Coronary artery (tissue), 2 donors: ENCODE measurements around the gene AGBL1.

ENCODE experiments used
- DNase-seq: peaks from one replicate; pipeline ENCODE4 v3.0.0-alpha.2; 2017; ENCODE audit warnings: low spot score
- H3K27ac ChIP-seq, 2 donors: fragments of 200-600 bp; sonication (generic); one replicate each; pipeline ENCODE4 v1.5.1; 2016 to 2019
- H3K4me3 ChIP-seq: fragments of 200-600 bp; sonication (generic); 2 replicates; pipeline ENCODE4 v1.5.1; 2016; ENCODE audit warnings: mild to moderate bottlenecking, moderate library complexity
- CTCF ChIP-seq: fragments of 200-600 bp; sonication (generic); IDR thresholded peaks from one replicate; pipeline ENCODE4 v1.5.1; 2019; ENCODE audit warnings: antibody characterized with exemption

The AGBL1 gene

GRCh38 chr15:86162172-86162591 lies 82.5 kb downstream of the AGBL1 start:
- DNase-seq, result no peak
- H3K27ac ChIP-seq, result no peak overlapping the region

GRCh38 chr15:86162641-86163040 lies 83.0 kb downstream of the AGBL1 start:
- DNase-seq, result no peak
- TF ChIP-seq CTCF, result no peak
- Histone ChIP-seq H3K27ac (no peak overlapping the region), H3K4me3 (no peak overlapping the region)

More at GRCh38 chr15:86162172-86162591, 82.5 kb downstream of the AGBL1 start:
- H3K4me3 ChIP-seq, result no peak overlapping the region
- no peak for TF ChIP-seq CTCF

GRCh38 chr15:86163816-86164215 lies 84.1 kb downstream of the AGBL1 start:
- no peak overlapping the region for H3K27ac ChIP-seq

GRCh38 chr15:86164232-86164898 lies 84.7 kb downstream of the AGBL1 start:
- DNase-seq, result no peak
- H3K27ac ChIP-seq, result no peak overlapping the region
- no peak for TF ChIP-seq CTCF
- H3K4me3 ChIP-seq, result no peak overlapping the region

More at GRCh38 chr15:86163816-86164215, 84.1 kb downstream of the AGBL1 start:
- H3K4me3 ChIP-seq, result no peak overlapping the region
- DNase-seq, result no peak
- TF ChIP-seq CTCF, result no peak

GRCh38 chr15:86165265-86166211 lies 85.9 kb downstream of the AGBL1 start:
- H3K4me3 ChIP-seq, result no peak overlapping the region
- no peak overlapping the region for H3K27ac ChIP-seq
- no peak for TF ChIP-seq CTCF
- no peak for DNase-seq

GRCh38 chr15:86167841-86168240 lies 88.2 kb downstream of the AGBL1 start:
- H3K27ac ChIP-seq, result no peak overlapping the region
- no peak overlapping the region for H3K4me3 ChIP-seq
- DNase-seq, result no peak
- no peak for TF ChIP-seq CTCF
